ENCODE measurements around the gene SPATS2L. TPM values are rescaled to one million over a fixed set of nuclear protein-coding genes. Genes with fewer than 3 reads are reported as not detected.

SPATS2L gene
- polyA plus RNA-seq, 2 of the 4 experiments (the other 2 are of a cell fraction): 85.2 to 202 TPM

DNA sequence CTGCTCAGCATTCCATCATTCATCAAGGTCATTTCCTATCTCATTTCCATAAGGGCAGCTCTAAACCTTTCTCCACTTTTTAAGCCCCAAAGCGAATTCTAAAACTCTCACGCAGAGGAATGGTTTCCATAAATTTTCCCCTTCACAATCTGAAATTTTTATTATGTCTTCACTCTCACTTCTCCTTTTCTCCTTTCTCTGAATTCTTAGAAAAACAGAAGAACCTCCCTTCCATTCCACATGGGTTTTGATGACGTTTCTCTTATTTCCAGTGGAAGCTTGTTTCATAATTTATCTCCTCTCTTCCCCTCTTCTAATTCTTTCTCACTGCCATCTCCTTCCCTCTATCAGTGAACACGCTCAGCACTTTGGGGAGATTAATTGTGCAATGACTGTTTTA, 97.3 kb downstream of the SPATS2L start:
- Histone ChIP-seq H3K4me1 (peaks cover 45% of the 10 kb centered on the region), H3K4me2 (no peak overlapping the region), H3K4me3 (no peak overlapping the region), H3K9me3 (no peaks in the 10 kb centered on the region), H3K27ac (peak overlapping the region; percentile 83 to 90; a peak in 4 of 6 replicates)
- DNase-seq (ENCODE audit: low read depth in 1 of 2, low spot score in 1 of 2) (no peak), FAIRE-seq (no peak), ATAC-seq (no peak)
- TF ChIP-seq, protein P1, sequence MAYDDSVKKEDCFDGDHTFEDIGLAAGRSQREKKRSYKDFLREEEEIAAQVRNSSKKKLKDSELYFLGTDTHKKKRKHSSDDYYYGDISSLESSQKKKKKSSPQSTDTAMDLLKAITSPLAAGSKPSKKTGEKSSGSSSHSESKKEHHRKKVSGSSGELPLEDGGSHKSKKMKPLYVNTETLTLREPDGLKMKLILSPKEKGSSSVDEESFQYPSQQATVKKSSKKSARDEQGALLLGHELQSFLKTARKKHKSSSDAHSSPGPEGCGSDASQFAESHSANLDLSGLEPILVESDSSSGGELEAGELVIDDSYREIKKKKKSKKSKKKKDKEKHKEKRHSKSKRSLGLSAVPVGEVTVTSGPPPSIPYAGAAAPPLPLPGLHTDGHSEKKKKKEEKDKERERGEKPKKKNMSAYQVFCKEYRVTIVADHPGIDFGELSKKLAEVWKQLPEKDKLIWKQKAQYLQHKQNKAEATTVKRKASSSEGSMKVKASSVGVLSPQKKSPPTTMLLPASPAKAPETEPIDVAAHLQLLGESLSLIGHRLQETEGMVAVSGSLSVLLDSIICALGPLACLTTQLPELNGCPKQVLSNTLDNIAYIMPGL (CRISPR knock-in tag; IDR thresholded peaks at IDR 0.05; ENCODE audit: borderline replicate concordance): no peak
- TF ChIP-seq, protein P2, sequence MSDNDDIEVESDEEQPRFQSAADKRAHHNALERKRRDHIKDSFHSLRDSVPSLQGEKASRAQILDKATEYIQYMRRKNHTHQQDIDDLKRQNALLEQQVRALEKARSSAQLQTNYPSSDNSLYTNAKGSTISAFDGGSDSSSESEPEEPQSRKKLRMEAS (IDR thresholded peaks at IDR 0.05): no peak
- TF ChIP-seq POLR2A (IDR thresholded peaks at IDR 0.05; ENCODE audit: low read length) (no peak), PHF8 (IDR thresholded peaks at IDR 0.05; ENCODE audit: borderline replicate concordance, low read depth) (no peak), ESRRA (IDR thresholded peaks at IDR 0.05; ENCODE audit: borderline replicate concordance, low read length) (no peak), EP300 (IDR thresholded peaks at IDR 0.05) (no peak), HEYL (CRISPR knock-in tag; IDR thresholded peaks at IDR 0.05) (no peak), HOXB5 (CRISPR knock-in tag; IDR thresholded peaks at IDR 0.05) (no peak), ZFP36 (IDR thresholded peaks at IDR 0.05; ENCODE audit: borderline replicate concordance, partially characterized antibody) (no peak), EHF (CRISPR knock-in tag; IDR thresholded peaks at IDR 0.05) (no peak), RAD21 (conservative IDR thresholded peaks at IDR 0.05 in 1 of 2, IDR thresholded peaks at IDR 0.05 in 1 of 2) (no peak), ZSCAN20 (CRISPR knock-in tag; IDR thresholded peaks at IDR 0.05) (no peak)
- TF ChIP-seq, protein P3, sequence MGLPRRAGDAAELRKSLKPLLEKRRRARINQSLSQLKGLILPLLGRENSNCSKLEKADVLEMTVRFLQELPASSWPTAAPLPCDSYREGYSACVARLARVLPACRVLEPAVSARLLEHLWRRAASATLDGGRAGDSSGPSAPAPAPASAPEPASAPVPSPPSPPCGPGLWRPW (IDR thresholded peaks at IDR 0.05): no peak
- TF ChIP-seq, protein P4, sequence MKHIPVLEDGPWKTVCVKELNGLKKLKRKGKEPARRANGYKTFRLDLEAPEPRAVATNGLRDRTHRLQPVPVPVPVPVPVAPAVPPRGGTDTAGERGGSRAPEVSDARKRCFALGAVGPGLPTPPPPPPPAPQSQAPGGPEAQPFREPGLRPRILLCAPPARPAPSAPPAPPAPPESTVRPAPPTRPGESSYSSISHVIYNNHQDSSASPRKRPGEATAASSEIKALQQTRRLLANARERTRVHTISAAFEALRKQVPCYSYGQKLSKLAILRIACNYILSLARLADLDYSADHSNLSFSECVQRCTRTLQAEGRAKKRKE (CRISPR knock-in tag; IDR thresholded peaks at IDR 0.05; ENCODE audit: low read depth): no peak
- TF ChIP-seq, protein P5, sequence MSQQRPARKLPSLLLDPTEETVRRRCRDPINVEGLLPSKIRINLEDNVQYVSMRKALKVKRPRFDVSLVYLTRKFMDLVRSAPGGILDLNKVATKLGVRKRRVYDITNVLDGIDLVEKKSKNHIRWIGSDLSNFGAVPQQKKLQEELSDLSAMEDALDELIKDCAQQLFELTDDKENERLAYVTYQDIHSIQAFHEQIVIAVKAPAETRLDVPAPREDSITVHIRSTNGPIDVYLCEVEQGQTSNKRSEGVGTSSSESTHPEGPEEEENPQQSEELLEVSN (IDR thresholded peaks at IDR 0.05; ENCODE audit: borderline replicate concordance, low read depth): no peak
- CTCF ChIA-PET: no interaction called here
- POLR2A ChIA-PET: no interaction called here
- WGBS (ENCODE audit: missing lambda C conversion rate): 93% methylated on average over 4 of the region's 4 CpGs

DNA sequence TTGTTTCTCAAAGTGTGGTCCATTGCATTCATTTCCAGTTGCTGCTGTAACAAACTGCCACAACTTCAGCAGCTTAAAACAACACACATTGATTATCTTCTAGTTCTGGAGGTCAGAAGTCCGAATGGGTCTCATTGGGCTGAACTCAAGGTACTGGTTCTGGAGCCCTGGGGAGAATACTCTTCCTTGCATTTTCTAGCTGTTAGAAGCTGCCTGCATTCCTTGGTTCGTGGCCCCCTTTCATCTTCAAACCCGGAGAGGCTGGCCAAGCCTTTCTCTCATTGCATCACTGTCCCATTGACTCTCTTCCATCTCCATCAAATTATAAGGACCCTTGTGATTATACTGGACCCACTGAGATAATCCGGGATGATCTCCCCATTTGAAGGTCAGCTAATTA, 98.1 kb downstream of the SPATS2L start:
- DNase-seq (ENCODE audit: low read depth in 1 of 2, low spot score in 1 of 2): no peak
- no peak for ATAC-seq
- 86% methylated on average over 4 of the region's 4 CpGs for WGBS (ENCODE audit: missing lambda C conversion rate)
- TF ChIP-seq CBX2 (IDR thresholded peaks at IDR 0.05; ENCODE audit: borderline replicate concordance, low read depth): no peak
- TF ChIP-seq, protein P6, sequence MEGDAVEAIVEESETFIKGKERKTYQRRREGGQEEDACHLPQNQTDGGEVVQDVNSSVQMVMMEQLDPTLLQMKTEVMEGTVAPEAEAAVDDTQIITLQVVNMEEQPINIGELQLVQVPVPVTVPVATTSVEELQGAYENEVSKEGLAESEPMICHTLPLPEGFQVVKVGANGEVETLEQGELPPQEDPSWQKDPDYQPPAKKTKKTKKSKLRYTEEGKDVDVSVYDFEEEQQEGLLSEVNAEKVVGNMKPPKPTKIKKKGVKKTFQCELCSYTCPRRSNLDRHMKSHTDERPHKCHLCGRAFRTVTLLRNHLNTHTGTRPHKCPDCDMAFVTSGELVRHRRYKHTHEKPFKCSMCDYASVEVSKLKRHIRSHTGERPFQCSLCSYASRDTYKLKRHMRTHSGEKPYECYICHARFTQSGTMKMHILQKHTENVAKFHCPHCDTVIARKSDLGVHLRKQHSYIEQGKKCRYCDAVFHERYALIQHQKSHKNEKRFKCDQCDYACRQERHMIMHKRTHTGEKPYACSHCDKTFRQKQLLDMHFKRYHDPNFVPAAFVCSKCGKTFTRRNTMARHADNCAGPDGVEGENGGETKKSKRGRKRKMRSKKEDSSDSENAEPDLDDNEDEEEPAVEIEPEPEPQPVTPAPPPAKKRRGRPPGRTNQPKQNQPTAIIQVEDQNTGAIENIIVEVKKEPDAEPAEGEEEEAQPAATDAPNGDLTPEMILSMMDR (IDR thresholded peaks at IDR 0.05): no peak
- TF ChIP-seq HOXB5 (CRISPR knock-in tag; IDR thresholded peaks at IDR 0.05): no peak
- no peak for TF ChIP-seq FOSB (CRISPR knock-in tag; IDR thresholded peaks at IDR 0.05)
- TF ChIP-seq NFE2L2 (conservative IDR thresholded peaks at IDR 0.05; ENCODE audit: low read length): no peak
- TF ChIP-seq, protein P5 (IDR thresholded peaks at IDR 0.05; ENCODE audit: borderline replicate concordance, low read depth): no peak
- no peak for TF ChIP-seq CHD4 (IDR thresholded peaks at IDR 0.05; ENCODE audit: borderline replicate concordance)
- ChIA-PET CTCF (no interaction called here), POLR2A (no interaction called here)
- peak overlapping the region; percentile 87 for H3K4me2 ChIP-seq
- H3K4me1 ChIP-seq: peaks cover 49% of the 10 kb centered on the region
- peak overlapping the region; percentile 83 to 90 for H3K27ac ChIP-seq
- no peaks in the 10 kb centered on the region for H3K9me3 ChIP-seq
- no peak overlapping the region for H3K4me3 ChIP-seq
- FAIRE-seq: no peak

Measured in A549 (cell line).